ENCODE results near the gene CCPG1.
"Not testable (repeated sequence)": the region's sequence is repeated elsewhere in the genome, so short reads cannot be mapped to it uniquely, and the experiment has no call there.

- TF ChIP-seq, protein P1, sequence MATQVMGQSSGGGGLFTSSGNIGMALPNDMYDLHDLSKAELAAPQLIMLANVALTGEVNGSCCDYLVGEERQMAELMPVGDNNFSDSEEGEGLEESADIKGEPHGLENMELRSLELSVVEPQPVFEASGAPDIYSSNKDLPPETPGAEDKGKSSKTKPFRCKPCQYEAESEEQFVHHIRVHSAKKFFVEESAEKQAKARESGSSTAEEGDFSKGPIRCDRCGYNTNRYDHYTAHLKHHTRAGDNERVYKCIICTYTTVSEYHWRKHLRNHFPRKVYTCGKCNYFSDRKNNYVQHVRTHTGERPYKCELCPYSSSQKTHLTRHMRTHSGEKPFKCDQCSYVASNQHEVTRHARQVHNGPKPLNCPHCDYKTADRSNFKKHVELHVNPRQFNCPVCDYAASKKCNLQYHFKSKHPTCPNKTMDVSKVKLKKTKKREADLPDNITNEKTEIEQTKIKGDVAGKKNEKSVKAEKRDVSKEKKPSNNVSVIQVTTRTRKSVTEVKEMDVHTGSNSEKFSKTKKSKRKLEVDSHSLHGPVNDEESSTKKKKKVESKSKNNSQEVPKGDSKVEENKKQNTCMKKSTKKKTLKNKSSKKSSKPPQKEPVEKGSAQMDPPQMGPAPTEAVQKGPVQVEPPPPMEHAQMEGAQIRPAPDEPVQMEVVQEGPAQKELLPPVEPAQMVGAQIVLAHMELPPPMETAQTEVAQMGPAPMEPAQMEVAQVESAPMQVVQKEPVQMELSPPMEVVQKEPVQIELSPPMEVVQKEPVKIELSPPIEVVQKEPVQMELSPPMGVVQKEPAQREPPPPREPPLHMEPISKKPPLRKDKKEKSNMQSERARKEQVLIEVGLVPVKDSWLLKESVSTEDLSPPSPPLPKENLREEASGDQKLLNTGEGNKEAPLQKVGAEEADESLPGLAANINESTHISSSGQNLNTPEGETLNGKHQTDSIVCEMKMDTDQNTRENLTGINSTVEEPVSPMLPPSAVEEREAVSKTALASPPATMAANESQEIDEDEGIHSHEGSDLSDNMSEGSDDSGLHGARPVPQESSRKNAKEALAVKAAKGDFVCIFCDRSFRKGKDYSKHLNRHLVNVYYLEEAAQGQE (IDR thresholded peaks at IDR 0.05; ENCODE audit: borderline replicate concordance), result not testable (repeated sequence)
- TF ChIP-seq, protein P2, sequence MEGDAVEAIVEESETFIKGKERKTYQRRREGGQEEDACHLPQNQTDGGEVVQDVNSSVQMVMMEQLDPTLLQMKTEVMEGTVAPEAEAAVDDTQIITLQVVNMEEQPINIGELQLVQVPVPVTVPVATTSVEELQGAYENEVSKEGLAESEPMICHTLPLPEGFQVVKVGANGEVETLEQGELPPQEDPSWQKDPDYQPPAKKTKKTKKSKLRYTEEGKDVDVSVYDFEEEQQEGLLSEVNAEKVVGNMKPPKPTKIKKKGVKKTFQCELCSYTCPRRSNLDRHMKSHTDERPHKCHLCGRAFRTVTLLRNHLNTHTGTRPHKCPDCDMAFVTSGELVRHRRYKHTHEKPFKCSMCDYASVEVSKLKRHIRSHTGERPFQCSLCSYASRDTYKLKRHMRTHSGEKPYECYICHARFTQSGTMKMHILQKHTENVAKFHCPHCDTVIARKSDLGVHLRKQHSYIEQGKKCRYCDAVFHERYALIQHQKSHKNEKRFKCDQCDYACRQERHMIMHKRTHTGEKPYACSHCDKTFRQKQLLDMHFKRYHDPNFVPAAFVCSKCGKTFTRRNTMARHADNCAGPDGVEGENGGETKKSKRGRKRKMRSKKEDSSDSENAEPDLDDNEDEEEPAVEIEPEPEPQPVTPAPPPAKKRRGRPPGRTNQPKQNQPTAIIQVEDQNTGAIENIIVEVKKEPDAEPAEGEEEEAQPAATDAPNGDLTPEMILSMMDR (IDR thresholded peaks at IDR 0.05; ENCODE audit: poor library complexity, severe bottlenecking), result not testable (repeated sequence)
- not testable (repeated sequence) for TF ChIP-seq TAF1 (IDR thresholded peaks at IDR 0.05; ENCODE audit: low read depth)
Measured at GRCh38 chr15:55446379-55447029, 38.3 kb upstream of the CCPG1 start.
